Keratinocyte (primary cell): ENCODE data around the gene APP. TPM values are rescaled to one million over a fixed set of nuclear protein-coding genes. Genes with fewer than 3 reads are reported as not detected.

Source experiments
- DNase-seq: peaks from one replicate; pipeline ENCODE4 v3.0.0-alpha.2; 2011; ENCODE audit warnings: low read depth, missing footprints, low spot score
- FAIRE-seq: peaks from 2 replicates; lab custom pipeline; 2011; peaks lifted over from hg19 to GRCh38; lab: Jason Lieb, UNC
- H2AFZ ChIP-seq: 2 replicates; pipeline ENCODE4 v1.6.0; 2012; ENCODE audit warnings: low read length, control low read depth, inconsistent platforms; ENCODE audit not compliant: control insufficient read depth
- H3K27ac ChIP-seq: 2 replicates; pipeline ENCODE4 v1.5.1; 2011; ENCODE audit warnings: low read length; ENCODE audit not compliant: control insufficient read depth, insufficient read depth
- H3K27me3 ChIP-seq: 3 replicates; pipeline ENCODE4 v1.6.0; 2011; ENCODE audit warnings: low read length; ENCODE audit not compliant: control insufficient read depth, insufficient read depth; ENCODE audit errors: extremely low read depth
- H3K36me3 ChIP-seq, 2 experiments: 2 replicates in 1 of 2; 3 replicates in 1 of 2; pipeline ENCODE4 v1.5.1; 2011; ENCODE audit warnings: low read length in 2 of 2, mild to moderate bottlenecking in 1 of 2; ENCODE audit not compliant: control insufficient read depth in 2 of 2, insufficient read depth in 2 of 2; ENCODE audit errors: extremely low read depth in 1 of 2
- H3K4me1 ChIP-seq: 3 replicates; pipeline ENCODE4 v1.5.1; 2011; ENCODE audit warnings: low read length; ENCODE audit not compliant: control insufficient read depth, insufficient read depth; ENCODE audit errors: extremely low read depth
- H3K4me2 ChIP-seq: 3 replicates; pipeline ENCODE4 v1.6.0; 2011; ENCODE audit warnings: low read depth, low read length; ENCODE audit not compliant: control insufficient read depth, insufficient read depth; ENCODE audit errors: extremely low read depth
- H3K4me3 ChIP-seq, 3 experiments: fragments of 200-600 bp in 1 of 3; sonication (generic) in 1 of 3; 2 replicates in 2 of 3; 3 replicates in 1 of 3; pipeline ENCODE4 v1.5.1; 2011 to 2016; ENCODE audit warnings: low read length in 3 of 3, mild to moderate bottlenecking in 3 of 3, control low read depth in 2 of 3, inconsistent platforms in 1 of 3, low read depth in 1 of 3, mixed read lengths in 1 of 3, mixed run types in 1 of 3, moderate library complexity in 1 of 3; ENCODE audit not compliant: control insufficient read depth in 2 of 3, insufficient read depth in 2 of 3; ENCODE audit errors: extremely low read depth in 1 of 3
- H3K79me2 ChIP-seq: 2 replicates; pipeline ENCODE4 v1.6.0; 2012; ENCODE audit warnings: low read length; ENCODE audit not compliant: control insufficient read depth, insufficient read depth
- H3K9ac ChIP-seq: 3 replicates; pipeline ENCODE4 v1.6.0; 2011; ENCODE audit warnings: low read length; ENCODE audit not compliant: control insufficient read depth, insufficient read depth; ENCODE audit errors: extremely low read depth
- H3K9me1 ChIP-seq: 3 replicates; pipeline ENCODE4 v1.6.0; 2011; ENCODE audit warnings: low read length; ENCODE audit not compliant: control insufficient read depth, insufficient read depth; ENCODE audit errors: extremely low read depth
- H3K9me3 ChIP-seq: 2 replicates; pipeline ENCODE4 v1.5.1; 2012; ENCODE audit warnings: low read depth, low read length; ENCODE audit not compliant: control insufficient read depth
- H4K20me1 ChIP-seq: 3 replicates; pipeline ENCODE4 v1.6.0; 2011; ENCODE audit warnings: low read length; ENCODE audit not compliant: control insufficient read depth, insufficient read depth; ENCODE audit errors: extremely low read depth
- CTCF ChIP-seq, 3 experiments: IDR thresholded peaks in 1 of 3; conservative IDR thresholded peaks in 1 of 3; optimal IDR thresholded peaks in 1 of 3; 2 replicates in 2 of 3; 3 replicates in 1 of 3; pipeline versions ENCODE3 to v1.5.1; 2011; ENCODE audit warnings: low read length in 3 of 3, mild to moderate bottlenecking in 3 of 3, moderate library complexity in 2 of 3, control low read depth in 1 of 3, inconsistent platforms in 1 of 3; ENCODE audit not compliant: insufficient read depth in 2 of 3; ENCODE audit errors: extremely low read depth in 1 of 3
- EZH2 ChIP-seq: IDR thresholded peaks from one replicate; pipeline ENCODE4 v1.6.1; 2012; ENCODE audit warnings: inconsistent platforms, mild to moderate bottlenecking, low read length, moderate library complexity
- dilution Hi-C: fragments of 300-500 bp; cut with MboI; formaldehyde crosslinking; loops from one replicate; pipeline ENCODE4 v1.7.0; 2020; ENCODE audit warnings: low sequenced_read_pairs; ENCODE audit not compliant: extremely low pct_ligation_motif_present
- polyA plus RNA-seq, 5 experiments: library from polyadenylated mRNA; depleted of rRNA in 3 of 5; stranded (reverse) in 3 of 5; stranded (forward) in 1 of 5; unstranded in 1 of 5; fragments of >200 nt; gene quantifications; 1 replicate in 1 of 5; 2 replicates in 3 of 5; 3 replicates in 1 of 5; pipeline versions ENCODE4 v1.2.1 to v1.2.3, GENCODE V29; 2011 to 2012; ENCODE audit warnings: missing spikeins in 2 of 5, low read depth in 1 of 5, low replicate concordance in 1 of 5

The APP gene
- polyA plus RNA-seq, 1 donor (not counting 4 experiments of a cell fraction or from before 2014, with no cell fraction given), result 1,015 TPM

- DNase-seq, result no peak
- TF ChIP-seq EZH2, result no peak
- no peak for TF ChIP-seq CTCF (optimal IDR thresholded peaks at IDR 0.05 in 1 of 3, IDR thresholded peaks at IDR 0.05 in 1 of 3, conservative IDR thresholded peaks at IDR 0.05 in 1 of 3; ENCODE audit: extremely low read depth in 1 of 3, insufficient read depth in 2 of 3, low read length in 3 of 3)
- Histone ChIP-seq H3K4me1 (peaks cover 4% of the 10 kb centered on the region), H4K20me1 (peaks cover 6% of the 10 kb centered on the region), H3K4me2 (no peak overlapping the region), H3K79me2 (peaks cover 72% of the 10 kb centered on the region), H3K27me3 (no peaks in the 10 kb centered on the region), H3K4me3 (no peak overlapping the region), H3K27ac (no peak overlapping the region), H3K9ac (no peak overlapping the region), H3K9me1 (peaks cover 3% of the 10 kb centered on the region), H3K36me3 (peaks cover 11 to 17% of the 10 kb centered on the region in 2 experiments), H2AFZ (no peak overlapping the region), H3K9me3 (no peaks in the 10 kb centered on the region)
- no peak for FAIRE-seq
- dilution Hi-C loops, result no loop called here
Observed at GRCh38 chr21:26036916-26037315, 133.7 kb downstream of the APP start.

- Histone ChIP-seq H3K9me3 (no peaks in the 10 kb centered on the region), H3K4me1 (peaks cover 3% of the 10 kb centered on the region), H3K27ac (no peak overlapping the region), H3K79me2 (peaks cover 75% of the 10 kb centered on the region), H3K36me3 (peaks cover 14 to 29% of the 10 kb centered on the region in 2 experiments), H4K20me1 (peaks cover 16% of the 10 kb centered on the region), H2AFZ (no peak overlapping the region), H3K4me3 (no peak overlapping the region), H3K4me2 (no peak overlapping the region), H3K9ac (no peak overlapping the region), H3K27me3 (no peaks in the 10 kb centered on the region), H3K9me1 (peaks cover 3% of the 10 kb centered on the region)
- DNase-seq (no peak), FAIRE-seq (no peak)
- dilution Hi-C loops, result no loop called here
- TF ChIP-seq CTCF (optimal IDR thresholded peaks at IDR 0.05 in 1 of 3, IDR thresholded peaks at IDR 0.05 in 1 of 3, conservative IDR thresholded peaks at IDR 0.05 in 1 of 3; ENCODE audit: extremely low read depth in 1 of 3, insufficient read depth in 2 of 3, low read length in 3 of 3), result peak in 1 of 3 experiments; percentile 37
- TF ChIP-seq EZH2, result no peak
Observed at GRCh38 chr21:26032263-26032662, 138.3 kb downstream of the APP start.
